SK-N-SH treated with all-trans-retinoic acid at 6 μM for 48 hours (cell line): Measurements from ENCODE around the gene CCDC171.

Experiments
- ATAC-seq: fragments of 200-7000 bp; cut with Tn5 transposase; 3 replicates; pipeline ENCODE4 v1.9.1; 2020; ENCODE audit warnings: mild to moderate bottlenecking, moderate library complexity
- BACH2 ChIP-seq: fragments of 250-450 bp; sonication (Bioruptor Pico); IDR thresholded peaks from 2 replicates; pipeline ENCODE4 v1.9.0; 2021; ENCODE audit warnings: mild to moderate bottlenecking, borderline replicate concordance
- CREB5 ChIP-seq: fragments of 250-450 bp; sonication (Bioruptor Pico); IDR thresholded peaks from 2 replicates; pipeline ENCODE4 v1.5.1; 2020; ENCODE audit warnings: low read depth, mild to moderate bottlenecking, moderate library complexity
- CSDC2 ChIP-seq: fragments of 250-450 bp; sonication (Bioruptor Pico); IDR thresholded peaks from 2 replicates; pipeline ENCODE4 v1.5.0; 2020; ENCODE audit warnings: mild to moderate bottlenecking, moderate library complexity
- CSRNP3 ChIP-seq: fragments of 250-450 bp; sonication (Bioruptor Pico); IDR thresholded peaks from 2 replicates; pipeline ENCODE4 v1.5.1; 2021; ENCODE audit warnings: mild to moderate bottlenecking, moderate library complexity
- ESRRG ChIP-seq: fragments of 250-450 bp; sonication (Bioruptor Pico); IDR thresholded peaks from 2 replicates; pipeline ENCODE4 v1.6.1; 2021; ENCODE audit warnings: mild to moderate bottlenecking
- GLIS3 ChIP-seq: fragments of 250-450 bp; sonication (Bioruptor Pico); IDR thresholded peaks from 2 replicates; pipeline ENCODE4 v1.5.0; 2020; ENCODE audit warnings: mild to moderate bottlenecking, moderate library complexity
- OSR1 ChIP-seq: fragments of 250-450 bp; sonication (Bioruptor Pico); IDR thresholded peaks from 2 replicates; pipeline ENCODE4 v1.8.0; 2022; ENCODE audit warnings: moderate library complexity, mild to moderate bottlenecking, inconsistent platforms
- PATZ1 ChIP-seq: fragments of 250-450 bp; sonication (Bioruptor Pico); IDR thresholded peaks from 2 replicates; pipeline ENCODE4 v1.8.0; 2020; ENCODE audit warnings: mild to moderate bottlenecking, moderate library complexity, borderline replicate concordance
- POU6F1 ChIP-seq: fragments of 250-450 bp; sonication (Bioruptor Pico); IDR thresholded peaks from 2 replicates; pipeline ENCODE4 v1.8.0; 2021; ENCODE audit warnings: low read depth, mild to moderate bottlenecking, moderate library complexity, borderline replicate concordance
- PPARA ChIP-seq: fragments of 250-450 bp; sonication (Bioruptor Pico); IDR thresholded peaks from 2 replicates; pipeline ENCODE4 v1.5.0; 2020; ENCODE audit warnings: mild to moderate bottlenecking, borderline replicate concordance
- RARB ChIP-seq: fragments of 250-450 bp; sonication (Bioruptor Pico); IDR thresholded peaks from 2 replicates; pipeline ENCODE4 v1.8.0; 2021; ENCODE audit warnings: mild to moderate bottlenecking, moderate library complexity
- SNAI2 ChIP-seq: fragments of 250-450 bp; sonication (Bioruptor Pico); IDR thresholded peaks from 2 replicates; pipeline ENCODE4 v1.5.0; 2020; ENCODE audit warnings: mild to moderate bottlenecking, moderate library complexity
- TCF4 ChIP-seq: fragments of 250-450 bp; sonication (Bioruptor Pico); IDR thresholded peaks from 2 replicates; pipeline ENCODE4 v1.8.0; 2021; ENCODE audit warnings: mild to moderate bottlenecking, moderate library complexity, borderline replicate concordance
- TOX ChIP-seq: fragments of 250-450 bp; sonication (Bioruptor Pico); IDR thresholded peaks from 2 replicates; pipeline ENCODE4 v1.8.0; 2021; ENCODE audit warnings: mild to moderate bottlenecking, moderate library complexity, borderline replicate concordance
- TSHZ2 ChIP-seq: fragments of 250-450 bp; sonication (Bioruptor Pico); IDR thresholded peaks from 2 replicates; pipeline ENCODE4 v1.5.0; 2020; ENCODE audit warnings: mild to moderate bottlenecking, moderate library complexity
- ZC3H10 ChIP-seq: fragments of 250-450 bp; sonication (Bioruptor Pico); IDR thresholded peaks from 2 replicates; pipeline ENCODE4 v1.5.1; 2021; ENCODE audit warnings: mild to moderate bottlenecking, moderate library complexity
- ZFP3 ChIP-seq: fragments of 250-450 bp; sonication (Bioruptor Pico); IDR thresholded peaks from 2 replicates; pipeline ENCODE4 v1.5.0; 2020; ENCODE audit warnings: mild to moderate bottlenecking, moderate library complexity
- ZFP30 ChIP-seq: fragments of 450-650 bp; formaldehyde crosslinking; IDR thresholded peaks from 2 replicates; pipeline ENCODE4 v1.5.0; 2022; ENCODE audit warnings: mild to moderate bottlenecking, moderate library complexity
- ZNF70 ChIP-seq: fragments of 450-650 bp; formaldehyde crosslinking; IDR thresholded peaks from 2 replicates; pipeline ENCODE4 v1.5.0; 2020; ENCODE audit warnings: mild to moderate bottlenecking, moderate library complexity
- ZNF8 ChIP-seq: fragments of 450-650 bp; formaldehyde crosslinking; IDR thresholded peaks from 2 replicates; pipeline ENCODE4 v1.5.0; 2020; ENCODE audit warnings: mild to moderate bottlenecking, moderate library complexity

The CCDC171 gene

GRCh38 chr9:15617782-15618181 is 64.9 kb downstream of the CCDC171 start:
- ATAC-seq: no peak
- TF ChIP-seq ZFP3 (CRISPR knock-in tag): no peak
- TF ChIP-seq SNAI2: no peak
- no peak for TF ChIP-seq PPARA
- TF ChIP-seq CSRNP3 (CRISPR knock-in tag): no peak
- TF ChIP-seq POU6F1 (CRISPR knock-in tag): no peak
- no peak for TF ChIP-seq CSDC2 (CRISPR knock-in tag)
- no peak for TF ChIP-seq ZC3H10
- TF ChIP-seq CREB5: no peak
- no peak for TF ChIP-seq ZFP30 (CRISPR knock-in tag)
- TF ChIP-seq ZNF70 (CRISPR knock-in tag): no peak
- TF ChIP-seq TCF4 (CRISPR knock-in tag): no peak
- no peak for TF ChIP-seq TSHZ2 (CRISPR knock-in tag)
- TF ChIP-seq TOX (CRISPR knock-in tag): no peak
- no peak for TF ChIP-seq GLIS3
- TF ChIP-seq BACH2 (CRISPR knock-in tag): no peak
- TF ChIP-seq PATZ1 (CRISPR knock-in tag): no peak
- no peak for TF ChIP-seq ESRRG (CRISPR knock-in tag)
- no peak for TF ChIP-seq OSR1 (CRISPR knock-in tag)
- TF ChIP-seq RARB (CRISPR knock-in tag): no peak
- TF ChIP-seq ZNF8 (CRISPR knock-in tag): no peak

GRCh38 chr9:15618540-15619331 is 65.9 kb downstream of the CCDC171 start:
- ATAC-seq: no peak
- TF ChIP-seq ESRRG (CRISPR knock-in tag) (no peak), RARB (CRISPR knock-in tag) (no peak), POU6F1 (CRISPR knock-in tag) (no peak), ZNF8 (CRISPR knock-in tag) (no peak)
